ENCODE results near the gene TMEM259. TPM values are rescaled to one million over a fixed set of nuclear protein-coding genes. Genes with fewer than 3 reads are reported as not detected.

Gene TMEM259
- polyA plus RNA-seq, 3 donors, result 92.3 to 145 (median 126) TPM

GRCh38 chr19:1046836-1047695, 26.1 kb upstream of the TMEM259 start:
- no peak for DNase-seq (ENCODE audit: extremely low read depth in 1 of 11, low read depth in 9 of 11, low spot score in 4 of 11)

GRCh38 chr19:1046117-1046626, 25.2 kb upstream of the TMEM259 start:
- no peak for DNase-seq (ENCODE audit: extremely low read depth in 1 of 11, low read depth in 9 of 11, low spot score in 4 of 11)

GRCh38 chr19:1045247-1045603, 24.3 kb upstream of the TMEM259 start:
- no peak for DNase-seq (ENCODE audit: extremely low read depth in 1 of 11, low read depth in 9 of 11, low spot score in 4 of 11)

GRCh38 chr19:1042689-1043511, 22.0 kb upstream of the TMEM259 start:
- DNase-seq (ENCODE audit: extremely low read depth in 1 of 11, low read depth in 9 of 11, low spot score in 4 of 11), result no peak

- no peak for DNase-seq (ENCODE audit: extremely low read depth in 1 of 11, low read depth in 9 of 11, low spot score in 4 of 11)
Measured at GRCh38 chr19:1041835-1042685, 21.1 kb upstream of the TMEM259 start.

GRCh38 chr19:1041272-1041834, 20.4 kb upstream of the TMEM259 start:
- DNase-seq (ENCODE audit: extremely low read depth in 1 of 11, low read depth in 9 of 11, low spot score in 4 of 11), result no peak

- DNase-seq (ENCODE audit: extremely low read depth in 1 of 11, low read depth in 9 of 11, low spot score in 4 of 11), result peak in 8 of 11 donors; percentile 70 to 83 (median 77)
Measured at GRCh38 chr19:1040476-1041271, 19.8 kb upstream of the TMEM259 start.

- peak; percentile 87 to 97 (median 96) for DNase-seq (ENCODE audit: extremely low read depth in 1 of 11, low read depth in 9 of 11, low spot score in 4 of 11)
Measured at GRCh38 chr19:1039646-1040475, 18.9 kb upstream of the TMEM259 start, which contains the start of gene ABCA7. TSS of gene ABCA7 (plus strand) at chr19:1040107. CDS start at chr19:1041362, 1,255 bp downstream.

GRCh38 chr19:1038978-1039645, 18.2 kb upstream of the TMEM259 start:
- no peak for DNase-seq (ENCODE audit: extremely low read depth in 1 of 11, low read depth in 9 of 11, low spot score in 4 of 11)

- no peak for DNase-seq (ENCODE audit: extremely low read depth in 1 of 11, low read depth in 9 of 11, low spot score in 4 of 11)
Measured at GRCh38 chr19:1037621-1038064, 16.7 kb upstream of the TMEM259 start.

- DNase-seq (ENCODE audit: extremely low read depth in 1 of 11, low read depth in 9 of 11, low spot score in 4 of 11), result no peak
Measured at GRCh38 chr19:1035998-1036621, 15.2 kb upstream of the TMEM259 start.

- DNase-seq (ENCODE audit: extremely low read depth in 1 of 11, low read depth in 9 of 11, low spot score in 4 of 11), result no peak
Measured at GRCh38 chr19:1032264-1032867, 11.4 kb upstream of the TMEM259 start.

GRCh38 chr19:1028062-1028926, 7.4 kb upstream of the TMEM259 start:
- peak in 9 of 11 donors; percentile 69 to 89 (median 80) for DNase-seq (ENCODE audit: extremely low read depth in 1 of 11, low read depth in 9 of 11, low spot score in 4 of 11)

- DNase-seq (ENCODE audit: extremely low read depth in 1 of 11, low read depth in 9 of 11, low spot score in 4 of 11), result no peak
Measured at GRCh38 chr19:1027650-1028061, 6.7 kb upstream of the TMEM259 start.
